ENCODE data around the gene AASDH.

DNA sequence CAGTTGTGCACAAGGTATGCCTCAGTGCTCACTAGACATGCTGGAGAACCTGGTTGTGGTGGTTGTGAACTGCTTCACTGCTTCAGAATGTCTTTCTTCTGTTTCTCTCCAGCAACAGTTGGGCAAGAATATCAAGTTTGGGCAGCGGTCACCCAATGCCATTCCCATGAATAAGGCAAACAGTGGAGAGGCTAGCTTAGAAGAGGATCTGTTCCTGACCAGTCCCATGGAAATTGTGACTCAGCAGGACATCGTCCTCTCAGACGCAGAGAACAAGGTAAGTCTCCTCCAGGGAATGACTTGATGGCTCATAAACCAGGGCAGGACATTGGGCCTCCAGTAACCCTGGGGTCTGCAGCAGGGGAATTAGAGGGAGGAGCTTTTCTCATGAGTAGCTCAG lies 79.9 kb downstream of the AASDH start:
- no peak for TF ChIP-seq ZFP30 (CRISPR knock-in tag; IDR thresholded peaks at IDR 0.05)
- TF ChIP-seq, protein P1, sequence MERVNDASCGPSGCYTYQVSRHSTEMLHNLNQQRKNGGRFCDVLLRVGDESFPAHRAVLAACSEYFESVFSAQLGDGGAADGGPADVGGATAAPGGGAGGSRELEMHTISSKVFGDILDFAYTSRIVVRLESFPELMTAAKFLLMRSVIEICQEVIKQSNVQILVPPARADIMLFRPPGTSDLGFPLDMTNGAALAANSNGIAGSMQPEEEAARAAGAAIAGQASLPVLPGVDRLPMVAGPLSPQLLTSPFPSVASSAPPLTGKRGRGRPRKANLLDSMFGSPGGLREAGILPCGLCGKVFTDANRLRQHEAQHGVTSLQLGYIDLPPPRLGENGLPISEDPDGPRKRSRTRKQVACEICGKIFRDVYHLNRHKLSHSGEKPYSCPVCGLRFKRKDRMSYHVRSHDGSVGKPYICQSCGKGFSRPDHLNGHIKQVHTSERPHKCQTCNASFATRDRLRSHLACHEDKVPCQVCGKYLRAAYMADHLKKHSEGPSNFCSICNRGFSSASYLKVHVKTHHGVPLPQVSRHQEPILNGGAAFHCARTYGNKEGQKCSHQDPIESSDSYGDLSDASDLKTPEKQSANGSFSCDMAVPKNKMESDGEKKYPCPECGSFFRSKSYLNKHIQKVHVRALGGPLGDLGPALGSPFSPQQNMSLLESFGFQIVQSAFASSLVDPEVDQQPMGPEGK (CRISPR knock-in tag; IDR thresholded peaks at IDR 0.05; ENCODE audit: borderline replicate concordance), result no peak
- no peak for TF ChIP-seq ZNF8 (CRISPR knock-in tag; IDR thresholded peaks at IDR 0.05)
- no peak for TF ChIP-seq SNAI2 (CRISPR knock-in tag; IDR thresholded peaks at IDR 0.05)
- no peak for TF ChIP-seq ZNF565 (CRISPR knock-in tag; conservative IDR thresholded peaks at IDR 0.05; ENCODE audit: low read depth)
